ENCODE measurements around the gene LRRC53.

GRCh38 chr1:74526708-74527107 is 14.3 kb upstream of the LRRC53 start:
- TF ChIP-seq, protein P1, sequence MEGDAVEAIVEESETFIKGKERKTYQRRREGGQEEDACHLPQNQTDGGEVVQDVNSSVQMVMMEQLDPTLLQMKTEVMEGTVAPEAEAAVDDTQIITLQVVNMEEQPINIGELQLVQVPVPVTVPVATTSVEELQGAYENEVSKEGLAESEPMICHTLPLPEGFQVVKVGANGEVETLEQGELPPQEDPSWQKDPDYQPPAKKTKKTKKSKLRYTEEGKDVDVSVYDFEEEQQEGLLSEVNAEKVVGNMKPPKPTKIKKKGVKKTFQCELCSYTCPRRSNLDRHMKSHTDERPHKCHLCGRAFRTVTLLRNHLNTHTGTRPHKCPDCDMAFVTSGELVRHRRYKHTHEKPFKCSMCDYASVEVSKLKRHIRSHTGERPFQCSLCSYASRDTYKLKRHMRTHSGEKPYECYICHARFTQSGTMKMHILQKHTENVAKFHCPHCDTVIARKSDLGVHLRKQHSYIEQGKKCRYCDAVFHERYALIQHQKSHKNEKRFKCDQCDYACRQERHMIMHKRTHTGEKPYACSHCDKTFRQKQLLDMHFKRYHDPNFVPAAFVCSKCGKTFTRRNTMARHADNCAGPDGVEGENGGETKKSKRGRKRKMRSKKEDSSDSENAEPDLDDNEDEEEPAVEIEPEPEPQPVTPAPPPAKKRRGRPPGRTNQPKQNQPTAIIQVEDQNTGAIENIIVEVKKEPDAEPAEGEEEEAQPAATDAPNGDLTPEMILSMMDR (IDR thresholded peaks at IDR 0.05), result no peak
- no peak for TF ChIP-seq POLR2AphosphoS5 (IDR thresholded peaks at IDR 0.05)
- no peak for TF ChIP-seq POLR2A (IDR thresholded peaks at IDR 0.05)
- TF ChIP-seq EP300 (IDR thresholded peaks at IDR 0.05), result no peak
